OCI-LY1 (cell line): ENCODE measurements around the gene DCTN4.

ENCODE experiments used
- H2AFZ ChIP-seq: fragments of 200-600 bp; sonication (generic), shearing (Covaris generic); 2 replicates; pipeline ENCODE4 v1.6.0; 2014; ENCODE audit warnings: antibody characterized with exemption, mild to moderate bottlenecking, low read length
- H3F3A ChIP-seq: fragments of 200-600 bp; sonication (generic), shearing (Covaris generic); 2 replicates; pipeline ENCODE4 v1.6.0; 2014; ENCODE audit warnings: mild to moderate bottlenecking, antibody characterized with exemption, low read length, moderate library complexity; ENCODE audit not compliant: insufficient read depth
- H3K27ac ChIP-seq: fragments of 200-600 bp; sonication (generic); 2 replicates; pipeline ENCODE4 v1.5.1; 2014; ENCODE audit warnings: low read length, mixed run types, mild to moderate bottlenecking, low read depth; ENCODE audit not compliant: poor library complexity, severe bottlenecking
- H3K27me3 ChIP-seq: fragments of 200-600 bp; sonication (generic); 2 replicates; pipeline ENCODE4 v1.6.0; 2014; ENCODE audit warnings: antibody characterized with exemption, mild to moderate bottlenecking, low read length, moderate library complexity; ENCODE audit not compliant: insufficient read depth
- H3K36me3 ChIP-seq: fragments of 200-600 bp; sonication (generic); 2 replicates; pipeline ENCODE4 v1.6.1; 2014; ENCODE audit warnings: mild to moderate bottlenecking, antibody characterized with exemption, low read length, moderate library complexity, mixed read lengths; ENCODE audit not compliant: insufficient read depth
- H3K4me1 ChIP-seq: fragments of 200-600 bp; sonication (generic); 2 replicates; pipeline ENCODE4 v1.5.1; 2014; ENCODE audit warnings: mild to moderate bottlenecking, low read length, moderate library complexity; ENCODE audit not compliant: insufficient read depth, severe bottlenecking
- H3K4me2 ChIP-seq: fragments of 200-600 bp; sonication (generic), shearing (Covaris generic); 2 replicates; pipeline ENCODE4 v1.6.1; 2014; ENCODE audit warnings: low read length
- H3K4me3 ChIP-seq: fragments of 200-600 bp; sonication (generic); 2 replicates; pipeline ENCODE4 v1.5.1; 2014; ENCODE audit warnings: low read length, low read depth, mild to moderate bottlenecking, mixed read lengths; ENCODE audit not compliant: poor library complexity, severe bottlenecking
- H3K79me2 ChIP-seq: fragments of 200-600 bp; shearing (Covaris generic); 2 replicates; pipeline ENCODE4 v1.6.1; 2016; ENCODE audit warnings: mixed run types, low read length, mixed read lengths; ENCODE audit not compliant: insufficient read depth
- H3K9ac ChIP-seq: fragments of 200-600 bp; sonication (generic), shearing (Covaris generic); 2 replicates; pipeline ENCODE4 v1.6.1; 2014; ENCODE audit warnings: mild to moderate bottlenecking, low read length, mixed read lengths
- H3K9me2 ChIP-seq: fragments of 200-600 bp; sonication (generic), shearing (Covaris generic); 2 replicates; pipeline ENCODE4 v1.6.1; 2014; ENCODE audit warnings: low read depth, mild to moderate bottlenecking, low read length, mixed read lengths
- H3K9me3 ChIP-seq: fragments of 200-600 bp; shearing (Covaris generic); 2 replicates; pipeline ENCODE4 v1.6.1; 2014; ENCODE audit warnings: low read length, mixed read lengths
- H4K20me1 ChIP-seq: fragments of 200-600 bp; sonication (generic), shearing (Covaris generic); 2 replicates; pipeline ENCODE4 v1.6.0; 2016; ENCODE audit warnings: mild to moderate bottlenecking, low read length; ENCODE audit not compliant: insufficient read depth
- EZH2 ChIP-seq: fragments of 200-600 bp; sonication (generic), shearing (Covaris generic); IDR thresholded peaks from 2 replicates; pipeline ENCODE4 v1.8.0; 2017; ENCODE audit warnings: borderline replicate concordance, mixed run types, mild to moderate bottlenecking, antibody characterized with exemption, low read length, moderate library complexity, mixed read lengths
- TF ChIP-seq, protein P1 (sequence below): fragments of 200-600 bp; sonication (generic), shearing (Covaris generic); IDR thresholded peaks from 2 replicates; pipeline ENCODE4 v1.5.1; 2017; ENCODE audit warnings: mild to moderate bottlenecking, antibody characterized with exemption, low read length, moderate library complexity, mixed read lengths

The DCTN4 gene

DNA sequence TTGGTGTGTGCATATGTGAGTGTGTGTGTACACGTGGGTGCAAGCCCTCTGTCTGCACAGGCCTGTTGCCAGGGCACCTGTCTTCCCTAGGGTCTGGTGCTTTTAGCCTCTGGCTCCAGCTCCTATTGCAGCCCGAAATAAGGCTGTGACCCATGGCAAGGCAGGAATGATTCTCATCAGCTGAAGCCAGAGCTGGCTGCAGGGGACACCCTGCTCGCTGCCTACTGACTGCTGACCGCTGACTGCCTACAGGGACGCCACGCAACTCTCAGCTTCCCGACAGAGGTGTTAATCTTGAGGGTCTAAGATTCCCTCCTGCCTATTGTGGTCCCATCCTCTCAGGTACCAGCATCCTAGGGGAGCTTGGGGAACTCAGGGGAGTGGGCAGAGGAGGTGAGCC lies 97.7 kb downstream of the DCTN4 start, which contains the start of gene MYOZ3:
MYOZ3 (plus strand) TSS at position 166 of the 400 bp plus-strand sequence. CDS start 1,691 bp downstream, outside the sequence.
- Histone ChIP-seq H3K9ac (no peak within 1 kb of the TSS), H3K27ac (no peak within 1 kb of the TSS), H3K9me2 (no peaks in the 10 kb centered on the region), H3K79me2 (no peaks in the 10 kb centered on the region), H4K20me1 (no peaks in the 10 kb centered on the region), H2AFZ (no peak within 1 kb of the TSS), H3F3A (no peaks in the 10 kb centered on the region), H3K4me1 (peaks cover 6% of the 10 kb centered on the region), H3K4me2 (no peak within 1 kb of the TSS), H3K9me3 (no peaks in the 10 kb centered on the region), H3K36me3 (no peaks in the 10 kb centered on the region), H3K4me3 (no peak within 1 kb of the TSS), H3K27me3 (peaks cover 6% of the 10 kb centered on the region; the same call in 1 of the 2 replicates)
- TF ChIP-seq, protein P1, sequence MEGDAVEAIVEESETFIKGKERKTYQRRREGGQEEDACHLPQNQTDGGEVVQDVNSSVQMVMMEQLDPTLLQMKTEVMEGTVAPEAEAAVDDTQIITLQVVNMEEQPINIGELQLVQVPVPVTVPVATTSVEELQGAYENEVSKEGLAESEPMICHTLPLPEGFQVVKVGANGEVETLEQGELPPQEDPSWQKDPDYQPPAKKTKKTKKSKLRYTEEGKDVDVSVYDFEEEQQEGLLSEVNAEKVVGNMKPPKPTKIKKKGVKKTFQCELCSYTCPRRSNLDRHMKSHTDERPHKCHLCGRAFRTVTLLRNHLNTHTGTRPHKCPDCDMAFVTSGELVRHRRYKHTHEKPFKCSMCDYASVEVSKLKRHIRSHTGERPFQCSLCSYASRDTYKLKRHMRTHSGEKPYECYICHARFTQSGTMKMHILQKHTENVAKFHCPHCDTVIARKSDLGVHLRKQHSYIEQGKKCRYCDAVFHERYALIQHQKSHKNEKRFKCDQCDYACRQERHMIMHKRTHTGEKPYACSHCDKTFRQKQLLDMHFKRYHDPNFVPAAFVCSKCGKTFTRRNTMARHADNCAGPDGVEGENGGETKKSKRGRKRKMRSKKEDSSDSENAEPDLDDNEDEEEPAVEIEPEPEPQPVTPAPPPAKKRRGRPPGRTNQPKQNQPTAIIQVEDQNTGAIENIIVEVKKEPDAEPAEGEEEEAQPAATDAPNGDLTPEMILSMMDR = no peak
- no peak for TF ChIP-seq EZH2

DNA sequence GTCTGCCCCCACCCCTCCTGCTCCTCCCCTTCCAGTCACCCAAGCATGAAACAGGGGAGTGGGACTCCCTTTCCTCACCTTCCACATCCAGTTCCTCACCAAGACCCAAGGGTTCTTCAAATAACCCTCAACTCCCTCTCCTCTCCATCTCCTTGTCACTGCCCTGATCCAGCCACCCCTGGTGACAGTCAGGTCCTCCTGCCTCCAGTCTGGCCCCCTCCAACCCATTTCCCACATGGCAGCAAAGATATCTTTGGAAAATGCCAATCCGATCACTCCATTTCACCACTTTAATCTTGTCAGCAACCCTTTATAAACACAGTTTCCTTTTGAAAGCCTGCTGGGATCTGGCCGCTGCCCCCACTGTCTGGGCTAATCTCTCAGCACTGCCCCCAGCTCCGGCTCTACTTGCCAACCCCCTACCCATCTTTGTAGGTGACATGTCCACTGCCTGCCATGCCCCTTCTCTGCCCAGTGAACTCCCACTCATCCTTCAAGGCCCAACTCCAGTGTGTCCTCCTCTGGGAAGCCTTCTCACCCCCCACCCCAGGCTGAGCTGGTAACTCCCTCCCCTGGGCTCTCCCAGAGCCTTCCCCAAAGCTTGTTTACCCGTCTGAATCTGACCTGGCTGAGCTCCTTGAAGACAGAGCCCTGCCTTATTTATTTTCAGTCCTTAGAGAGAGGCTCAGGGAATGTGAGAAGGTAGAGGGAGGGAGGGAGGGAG lies 98.5 kb downstream of the DCTN4 start:
- H3K9me2 ChIP-seq = no peaks in the 10 kb centered on the region
- TF ChIP-seq EZH2 = no peak
- TF ChIP-seq, protein P1 = no peak
- H3K4me2 ChIP-seq = no peak overlapping the region

DNA sequence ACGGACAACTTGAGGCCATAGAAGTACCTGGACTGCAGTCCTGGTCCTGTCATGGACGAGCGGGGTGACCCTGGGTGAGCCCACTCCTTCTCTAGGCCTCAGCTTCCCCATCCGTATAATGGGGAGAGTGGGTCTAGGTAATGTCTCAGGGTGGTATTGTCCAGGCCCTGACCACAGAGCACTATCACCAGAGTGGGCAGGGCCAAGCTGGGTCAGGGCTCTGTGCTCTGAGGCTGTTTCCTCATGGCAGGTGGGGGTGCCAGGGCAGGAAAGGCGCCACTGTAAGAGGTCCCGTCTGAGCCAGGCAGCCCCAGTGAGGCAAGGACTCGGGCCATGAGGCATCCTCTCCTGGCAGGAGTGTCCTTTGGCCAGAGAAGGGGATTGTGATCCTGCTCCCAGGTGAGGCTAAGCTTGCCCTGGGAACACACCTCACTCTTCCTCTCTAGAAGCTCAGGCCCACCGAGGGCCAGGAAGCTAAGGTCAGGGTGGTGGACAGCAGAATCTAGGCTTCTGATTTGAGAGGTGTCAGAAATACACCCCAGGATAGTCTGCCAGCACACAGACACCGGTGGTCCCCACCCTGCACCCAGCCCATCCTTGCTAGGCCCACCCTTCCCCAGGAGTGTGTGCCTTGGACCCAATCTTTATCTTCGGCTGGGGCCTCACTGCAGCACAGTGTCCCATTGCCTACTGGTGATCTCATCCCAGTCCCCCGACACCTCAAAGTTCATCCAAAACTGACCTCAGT lies 99.3 kb downstream of the DCTN4 start:
- H4K20me1 ChIP-seq = no peaks in the 10 kb centered on the region
- H3K4me2 ChIP-seq = no peak overlapping the region
- peaks cover 6% of the 10 kb centered on the region for H3K4me1 ChIP-seq
- no peak overlapping the region for H2AFZ ChIP-seq
- no peak overlapping the region for H3K4me3 ChIP-seq
- H3K9me3 ChIP-seq = no peaks in the 10 kb centered on the region
- H3K9me2 ChIP-seq = no peaks in the 10 kb centered on the region
- H3K27me3 ChIP-seq = peaks cover 6% of the 10 kb centered on the region; the same call in 1 of the 2 replicates
- H3F3A ChIP-seq = no peaks in the 10 kb centered on the region
- TF ChIP-seq, protein P1 = no peak
- no peak for TF ChIP-seq EZH2
- no peaks in the 10 kb centered on the region for H3K79me2 ChIP-seq
- no peak overlapping the region for H3K9ac ChIP-seq
- no peaks in the 10 kb centered on the region for H3K36me3 ChIP-seq
- no peak overlapping the region for H3K27ac ChIP-seq

More for the DNA sequence above, 98.5 kb downstream of the DCTN4 start:
- Histone ChIP-seq H3F3A (no peaks in the 10 kb centered on the region), H3K9ac (no peak overlapping the region), H3K79me2 (no peaks in the 10 kb centered on the region), H3K27ac (no peak overlapping the region), H3K4me3 (no peak overlapping the region), H2AFZ (no peak overlapping the region), H3K9me3 (no peaks in the 10 kb centered on the region), H4K20me1 (no peaks in the 10 kb centered on the region), H3K4me1 (peaks cover 6% of the 10 kb centered on the region), H3K27me3 (peaks cover 6% of the 10 kb centered on the region; the same call in 1 of the 2 replicates), H3K36me3 (no peaks in the 10 kb centered on the region)
